ENCODE data around the gene ASCC1.

DNA sequence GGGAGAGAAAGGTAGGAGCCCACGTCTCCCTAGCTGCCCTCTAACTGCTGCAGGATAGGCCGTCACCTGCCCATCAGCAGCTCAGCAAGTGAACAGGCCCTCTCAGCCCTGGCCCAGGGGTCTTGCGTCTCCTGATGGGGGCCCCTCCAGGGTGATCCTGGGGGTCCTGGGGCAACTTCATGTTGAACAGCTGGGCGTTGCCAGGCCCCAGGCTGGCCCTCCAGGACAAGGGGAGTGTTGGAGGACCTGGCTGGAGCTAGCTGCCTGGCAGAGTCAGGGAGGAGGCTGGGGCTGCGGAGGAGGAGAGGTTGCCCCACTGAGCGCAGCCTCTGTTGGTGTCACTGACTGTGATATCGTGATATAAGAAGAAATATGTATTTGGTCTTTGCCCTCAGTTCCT, 162.4 kb downstream of the ASCC1 start:
- TF ChIP-seq, protein P1, sequence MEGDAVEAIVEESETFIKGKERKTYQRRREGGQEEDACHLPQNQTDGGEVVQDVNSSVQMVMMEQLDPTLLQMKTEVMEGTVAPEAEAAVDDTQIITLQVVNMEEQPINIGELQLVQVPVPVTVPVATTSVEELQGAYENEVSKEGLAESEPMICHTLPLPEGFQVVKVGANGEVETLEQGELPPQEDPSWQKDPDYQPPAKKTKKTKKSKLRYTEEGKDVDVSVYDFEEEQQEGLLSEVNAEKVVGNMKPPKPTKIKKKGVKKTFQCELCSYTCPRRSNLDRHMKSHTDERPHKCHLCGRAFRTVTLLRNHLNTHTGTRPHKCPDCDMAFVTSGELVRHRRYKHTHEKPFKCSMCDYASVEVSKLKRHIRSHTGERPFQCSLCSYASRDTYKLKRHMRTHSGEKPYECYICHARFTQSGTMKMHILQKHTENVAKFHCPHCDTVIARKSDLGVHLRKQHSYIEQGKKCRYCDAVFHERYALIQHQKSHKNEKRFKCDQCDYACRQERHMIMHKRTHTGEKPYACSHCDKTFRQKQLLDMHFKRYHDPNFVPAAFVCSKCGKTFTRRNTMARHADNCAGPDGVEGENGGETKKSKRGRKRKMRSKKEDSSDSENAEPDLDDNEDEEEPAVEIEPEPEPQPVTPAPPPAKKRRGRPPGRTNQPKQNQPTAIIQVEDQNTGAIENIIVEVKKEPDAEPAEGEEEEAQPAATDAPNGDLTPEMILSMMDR (optimal IDR thresholded peaks at IDR 0.05 in 1 of 3, IDR thresholded peaks at IDR 0.05 in 1 of 3, conservative IDR thresholded peaks at IDR 0.05 in 1 of 3; ENCODE audit: extremely low read depth in 1 of 3, insufficient read depth in 2 of 3, low read length in 3 of 3): no peak
- TF ChIP-seq EZH2 (IDR thresholded peaks at IDR 0.05; ENCODE audit: low read length): no peak

All from keratinocyte (primary cell).